Parathyroid adenoma (tissue), 2 donors: ENCODE results near the gene MAGEB2.

Experiments used
- H2AFZ ChIP-seq: fragments of 300-600 bp; sonication (generic); one replicate; pipeline ENCODE4 v1.7.0; 2017; ENCODE audit warnings: antibody characterized with exemption, mild to moderate bottlenecking
- H3K27ac ChIP-seq: fragments of 300-600 bp; sonication (generic); one replicate; pipeline ENCODE4 v1.7.0; 2017
- H3K27me3 ChIP-seq: fragments of 300-600 bp; sonication (generic); one replicate; pipeline ENCODE4 v1.7.0; 2017; ENCODE audit warnings: low read length; ENCODE audit not compliant: control insufficient read depth, insufficient read depth
- H3K36me3 ChIP-seq: fragments of 300-600 bp; sonication (generic); one replicate; pipeline ENCODE4 v1.7.0; 2017; ENCODE audit warnings: low read length; ENCODE audit not compliant: control insufficient read depth, insufficient read depth
- H3K4me1 ChIP-seq: fragments of 300-600 bp; sonication (generic); one replicate; pipeline ENCODE4 v1.7.0; 2017; ENCODE audit warnings: control low read depth
- H3K4me2 ChIP-seq: fragments of 300-600 bp; sonication (generic); one replicate; pipeline ENCODE4 v1.7.0; 2017; ENCODE audit warnings: low read length
- H3K4me3 ChIP-seq: fragments of 300-600 bp; sonication (generic); one replicate; pipeline ENCODE4 v1.7.0; 2017; ENCODE audit warnings: low read depth, low read length
- H3K79me2 ChIP-seq: fragments of 300-600 bp; sonication (generic); one replicate; pipeline ENCODE4 v1.7.0; 2017; ENCODE audit warnings: control low read depth
- H3K9ac ChIP-seq: fragments of 300-600 bp; sonication (generic); one replicate; pipeline ENCODE4 v1.7.0; 2017; ENCODE audit warnings: mild to moderate bottlenecking
- H3K9me3 ChIP-seq: fragments of 300-600 bp; sonication (generic); one replicate; pipeline ENCODE4 v1.7.0; 2017; ENCODE audit warnings: low read length; ENCODE audit not compliant: control insufficient read depth
- TF ChIP-seq, protein P1 (sequence below): fragments of 300-600 bp; sonication (generic); IDR thresholded peaks from one replicate; pipeline ENCODE4 v1.7.0; 2017; ENCODE audit warnings: antibody characterized with exemption, mild to moderate bottlenecking
- donor health status: primary hyperparathyroidism.

The MAGEB2 gene

GRCh38 chrX:30261012-30261411 lies 45.6 kb downstream of the MAGEB2 start:
- no peak overlapping the region for H3K27ac ChIP-seq
- TF ChIP-seq, protein P1, sequence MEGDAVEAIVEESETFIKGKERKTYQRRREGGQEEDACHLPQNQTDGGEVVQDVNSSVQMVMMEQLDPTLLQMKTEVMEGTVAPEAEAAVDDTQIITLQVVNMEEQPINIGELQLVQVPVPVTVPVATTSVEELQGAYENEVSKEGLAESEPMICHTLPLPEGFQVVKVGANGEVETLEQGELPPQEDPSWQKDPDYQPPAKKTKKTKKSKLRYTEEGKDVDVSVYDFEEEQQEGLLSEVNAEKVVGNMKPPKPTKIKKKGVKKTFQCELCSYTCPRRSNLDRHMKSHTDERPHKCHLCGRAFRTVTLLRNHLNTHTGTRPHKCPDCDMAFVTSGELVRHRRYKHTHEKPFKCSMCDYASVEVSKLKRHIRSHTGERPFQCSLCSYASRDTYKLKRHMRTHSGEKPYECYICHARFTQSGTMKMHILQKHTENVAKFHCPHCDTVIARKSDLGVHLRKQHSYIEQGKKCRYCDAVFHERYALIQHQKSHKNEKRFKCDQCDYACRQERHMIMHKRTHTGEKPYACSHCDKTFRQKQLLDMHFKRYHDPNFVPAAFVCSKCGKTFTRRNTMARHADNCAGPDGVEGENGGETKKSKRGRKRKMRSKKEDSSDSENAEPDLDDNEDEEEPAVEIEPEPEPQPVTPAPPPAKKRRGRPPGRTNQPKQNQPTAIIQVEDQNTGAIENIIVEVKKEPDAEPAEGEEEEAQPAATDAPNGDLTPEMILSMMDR, result no peak
- no peaks in the 10 kb centered on the region for H3K4me1 ChIP-seq
- no peaks in the 10 kb centered on the region for H3K9me3 ChIP-seq
- H3K79me2 ChIP-seq, result no peaks in the 10 kb centered on the region
- H3K27me3 ChIP-seq, result no peaks in the 10 kb centered on the region
- no peak overlapping the region for H3K4me2 ChIP-seq
- no peak overlapping the region for H3K4me3 ChIP-seq
- H3K36me3 ChIP-seq, result no peaks in the 10 kb centered on the region
- H3K9ac ChIP-seq, result no peak overlapping the region
- H2AFZ ChIP-seq, result no peak overlapping the region

- H3K4me1 ChIP-seq, result no peaks in the 10 kb centered on the region
- no peak overlapping the region for H2AFZ ChIP-seq
- H3K36me3 ChIP-seq, result no peaks in the 10 kb centered on the region
- no peaks in the 10 kb centered on the region for H3K79me2 ChIP-seq
- no peak overlapping the region for H3K4me3 ChIP-seq
- TF ChIP-seq, protein P1, result no peak
- H3K27ac ChIP-seq, result no peak overlapping the region
- H3K9ac ChIP-seq, result no peak overlapping the region
- H3K4me2 ChIP-seq, result no peak overlapping the region
- no peaks in the 10 kb centered on the region for H3K9me3 ChIP-seq
- H3K27me3 ChIP-seq, result no peaks in the 10 kb centered on the region
Measured at GRCh38 chrX:30262763-30263162, 47.4 kb downstream of the MAGEB2 start.
